ENCODE data around the gene DDRGK1.
A peak's percentile ranks its signal among the peaks of the same experiment; 100 is the strongest.

Gene DDRGK1

GRCh38 chr20:3208786-3209256 is 4.3 kb upstream of the DDRGK1 start:
- Histone ChIP-seq H3K9ac (ENCODE audit: low read length) (peak overlapping the region; percentile 39), H3K4me3 (ENCODE audit: low read depth in 1 of 2, low read length in 2 of 2) (peak overlapping the region; percentile 76 to 95), H3K36me3 (ENCODE audit: insufficient read depth, low read length) (peaks cover 6% of the 10 kb centered on the region), H3K27ac (ENCODE audit: low read depth, low read length) (peak overlapping the region; percentile 85), H3K4me1 (ENCODE audit: insufficient read depth, low read length) (peaks cover 16% of the 10 kb centered on the region), H3K9me3 (ENCODE audit: low read length) (no peaks in the 10 kb centered on the region), H3K27me3 (ENCODE audit: control insufficient read depth in 1 of 2, insufficient read depth in 2 of 2, low read length in 2 of 2) (no peaks in the 10 kb centered on the region)

- Histone ChIP-seq H3K36me3 (ENCODE audit: insufficient read depth, low read length) (peaks cover 28% of the 10 kb centered on the region), H3K4me1 (ENCODE audit: insufficient read depth, low read length) (peaks cover 15% of the 10 kb centered on the region), H3K9ac (ENCODE audit: low read length) (peak overlapping the region; percentile 87), H3K27me3 (ENCODE audit: control insufficient read depth in 1 of 2, insufficient read depth in 2 of 2, low read length in 2 of 2) (no peaks in the 10 kb centered on the region), H3K27ac (ENCODE audit: low read depth, low read length) (peak overlapping the region; percentile 93), H3K9me3 (ENCODE audit: low read length) (no peaks in the 10 kb centered on the region), H3K4me3 (ENCODE audit: low read depth in 1 of 2, low read length in 2 of 2) (peak overlapping the region; percentile 71 to 77)
Observed at GRCh38 chr20:3203315-3204123, 963 bp downstream of the DDRGK1 start.

GRCh38 chr20:3202965-3203314 is 1.5 kb downstream of the DDRGK1 start:
- Histone ChIP-seq H3K9ac (ENCODE audit: low read length) (peak overlapping the region; percentile 87), H3K27ac (ENCODE audit: low read depth, low read length) (no peak overlapping the region), H3K36me3 (ENCODE audit: insufficient read depth, low read length) (peaks cover 28% of the 10 kb centered on the region), H3K4me3 (ENCODE audit: low read depth in 1 of 2, low read length in 2 of 2) (peak overlapping the region in 1 of 2 donors; percentile 77), H3K9me3 (ENCODE audit: low read length) (no peaks in the 10 kb centered on the region), H3K27me3 (ENCODE audit: control insufficient read depth in 1 of 2, insufficient read depth in 2 of 2, low read length in 2 of 2) (no peaks in the 10 kb centered on the region), H3K4me1 (ENCODE audit: insufficient read depth, low read length) (peaks cover 12% of the 10 kb centered on the region)

GRCh38 chr20:3199976-3200755 is 4.3 kb downstream of the DDRGK1 start:
- no peaks in the 10 kb centered on the region for H3K27me3 ChIP-seq (ENCODE audit: control insufficient read depth in 1 of 2, insufficient read depth in 2 of 2, low read length in 2 of 2)
- H3K36me3 ChIP-seq (ENCODE audit: insufficient read depth, low read length), result peaks cover 43% of the 10 kb centered on the region
- H3K4me3 ChIP-seq (ENCODE audit: low read depth in 1 of 2, low read length in 2 of 2), result no peak overlapping the region
- H3K9ac ChIP-seq (ENCODE audit: low read length), result no peak overlapping the region
- H3K9me3 ChIP-seq (ENCODE audit: low read length), result no peaks in the 10 kb centered on the region
- H3K27ac ChIP-seq (ENCODE audit: low read depth, low read length), result no peak overlapping the region
- peaks cover 12% of the 10 kb centered on the region for H3K4me1 ChIP-seq (ENCODE audit: insufficient read depth, low read length)

GRCh38 chr20:3199206-3199605 is 5.3 kb downstream of the DDRGK1 start:
- H3K27ac ChIP-seq (ENCODE audit: low read depth, low read length), result no peak overlapping the region
- H3K9ac ChIP-seq (ENCODE audit: low read length), result no peak overlapping the region
- H3K4me1 ChIP-seq (ENCODE audit: insufficient read depth, low read length), result peaks cover 12% of the 10 kb centered on the region
- no peak overlapping the region for H3K4me3 ChIP-seq (ENCODE audit: low read depth in 1 of 2, low read length in 2 of 2)
- H3K27me3 ChIP-seq (ENCODE audit: control insufficient read depth in 1 of 2, insufficient read depth in 2 of 2, low read length in 2 of 2), result no peaks in the 10 kb centered on the region
- peaks cover 52% of the 10 kb centered on the region for H3K36me3 ChIP-seq (ENCODE audit: insufficient read depth, low read length)
- H3K9me3 ChIP-seq (ENCODE audit: low read length), result no peaks in the 10 kb centered on the region

- Histone ChIP-seq H3K27ac (ENCODE audit: low read depth, low read length) (no peak overlapping the region), H3K36me3 (ENCODE audit: insufficient read depth, low read length) (peaks cover 75% of the 10 kb centered on the region), H3K9me3 (ENCODE audit: low read length) (no peaks in the 10 kb centered on the region), H3K9ac (ENCODE audit: low read length) (no peak overlapping the region), H3K4me1 (ENCODE audit: insufficient read depth, low read length) (no peaks in the 10 kb centered on the region), H3K4me3 (ENCODE audit: low read depth in 1 of 2, low read length in 2 of 2) (no peak overlapping the region), H3K27me3 (ENCODE audit: control insufficient read depth in 1 of 2, insufficient read depth in 2 of 2, low read length in 2 of 2) (no peaks in the 10 kb centered on the region)
Observed at GRCh38 chr20:3195590-3196237, 8.8 kb downstream of the DDRGK1 start.

GRCh38 chr20:3194617-3195280 is 9.7 kb downstream of the DDRGK1 start:
- Histone ChIP-seq H3K27me3 (ENCODE audit: control insufficient read depth in 1 of 2, insufficient read depth in 2 of 2, low read length in 2 of 2) (no peaks in the 10 kb centered on the region), H3K4me1 (ENCODE audit: insufficient read depth, low read length) (no peaks in the 10 kb centered on the region), H3K4me3 (ENCODE audit: low read depth in 1 of 2, low read length in 2 of 2) (no peak overlapping the region), H3K9me3 (ENCODE audit: low read length) (no peaks in the 10 kb centered on the region), H3K9ac (ENCODE audit: low read length) (no peak overlapping the region), H3K27ac (ENCODE audit: low read depth, low read length) (no peak overlapping the region), H3K36me3 (ENCODE audit: insufficient read depth, low read length) (peaks cover 76% of the 10 kb centered on the region)

GRCh38 chr20:3193806-3194616 is 10.5 kb downstream of the DDRGK1 start:
- H3K27ac ChIP-seq (ENCODE audit: low read depth, low read length), result no peak overlapping the region
- no peaks in the 10 kb centered on the region for H3K27me3 ChIP-seq (ENCODE audit: control insufficient read depth in 1 of 2, insufficient read depth in 2 of 2, low read length in 2 of 2)
- no peak overlapping the region for H3K9ac ChIP-seq (ENCODE audit: low read length)
- no peaks in the 10 kb centered on the region for H3K9me3 ChIP-seq (ENCODE audit: low read length)
- no peaks in the 10 kb centered on the region for H3K4me1 ChIP-seq (ENCODE audit: insufficient read depth, low read length)
- no peak overlapping the region for H3K4me3 ChIP-seq (ENCODE audit: low read depth in 1 of 2, low read length in 2 of 2)
- peaks cover 69% of the 10 kb centered on the region for H3K36me3 ChIP-seq (ENCODE audit: insufficient read depth, low read length)

GRCh38 chr20:3192226-3193015 is 12.1 kb downstream of the DDRGK1 start:
- H3K27me3 ChIP-seq (ENCODE audit: control insufficient read depth in 1 of 2, insufficient read depth in 2 of 2, low read length in 2 of 2), result no peaks in the 10 kb centered on the region
- no peaks in the 10 kb centered on the region for H3K4me1 ChIP-seq (ENCODE audit: insufficient read depth, low read length)
- no peaks in the 10 kb centered on the region for H3K9me3 ChIP-seq (ENCODE audit: low read length)
- no peak overlapping the region for H3K4me3 ChIP-seq (ENCODE audit: low read depth in 1 of 2, low read length in 2 of 2)
- no peak overlapping the region for H3K9ac ChIP-seq (ENCODE audit: low read length)
- H3K27ac ChIP-seq (ENCODE audit: low read depth, low read length), result no peak overlapping the region
- peaks cover 64% of the 10 kb centered on the region for H3K36me3 ChIP-seq (ENCODE audit: insufficient read depth, low read length)

GRCh38 chr20:3190681-3191111 is 13.8 kb downstream of the DDRGK1 start:
- no peak overlapping the region for H3K27ac ChIP-seq (ENCODE audit: low read depth, low read length)
- no peaks in the 10 kb centered on the region for H3K9me3 ChIP-seq (ENCODE audit: low read length)
- H3K4me1 ChIP-seq (ENCODE audit: insufficient read depth, low read length), result no peaks in the 10 kb centered on the region
- no peaks in the 10 kb centered on the region for H3K27me3 ChIP-seq (ENCODE audit: control insufficient read depth in 1 of 2, insufficient read depth in 2 of 2, low read length in 2 of 2)
- peaks cover 55% of the 10 kb centered on the region for H3K36me3 ChIP-seq (ENCODE audit: insufficient read depth, low read length)
- no peak overlapping the region for H3K9ac ChIP-seq (ENCODE audit: low read length)
- no peak overlapping the region for H3K4me3 ChIP-seq (ENCODE audit: low read depth in 1 of 2, low read length in 2 of 2)

Measured in muscle layer of colon (tissue), 2 donors.